ENCODE data around the gene NOTCH2. TPM values are rescaled to one million over a fixed set of nuclear protein-coding genes. Genes with fewer than 3 reads are reported as not detected.

NOTCH2 gene
- total and polyA plus RNA-seq, 10 of the 15 experiments (the other 5 are each of a cell fraction or from before 2014, with no cell fraction given) = 0.02 to 2.0 (median 0.62) TPM; not detected in 1

DNA sequence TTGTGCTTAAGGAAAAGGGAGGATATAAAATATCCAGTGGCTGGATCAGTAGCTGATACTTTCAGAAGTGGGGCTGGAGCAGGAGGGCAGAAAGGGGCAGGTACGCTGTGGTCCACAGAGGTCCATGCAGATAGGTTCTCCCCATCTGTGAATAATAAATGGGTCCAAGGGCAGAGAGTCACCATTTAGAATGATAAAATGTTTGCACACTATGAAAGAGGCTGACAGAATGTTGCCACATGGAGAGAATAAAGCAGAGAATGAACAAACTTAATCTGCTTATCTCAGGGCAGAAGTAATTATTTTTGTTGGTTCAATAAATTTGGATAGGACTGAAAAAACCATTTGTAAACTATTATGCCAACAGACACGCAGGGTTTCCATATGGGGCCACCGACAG is 156.5 kb downstream of the NOTCH2 start:
- H2AFZ ChIP-seq (ENCODE audit: control insufficient read depth, low read depth, low read length) = no peak overlapping the region
- H3K27ac ChIP-seq (ENCODE audit: control insufficient read depth, insufficient read depth) = no peak overlapping the region
- no peaks in the 10 kb centered on the region for H3K36me3 ChIP-seq (ENCODE audit: control insufficient read depth in 2 of 2, insufficient read depth in 2 of 2, low read length in 1 of 2)
- ChIA-PET POLR2A (no interaction called here), CTCF (no interaction called here), SMC1A (ENCODE audit: uncharacterized antibody, unreplicated experiment) (no interaction called here), RAD21 (ENCODE audit: unreplicated experiment) (no interaction called here)
- TF ChIP-seq BACH1 (IDR thresholded peaks at IDR 0.05; ENCODE audit: borderline replicate concordance) (no peak), RAD21 (IDR thresholded peaks at IDR 0.05; ENCODE audit: insufficient read depth, low read depth, low read length) (no peak)
- FAIRE-seq (no peak), ATAC-seq (no peak), DNase-seq (ENCODE audit: low read depth, low spot score) (no peak)
- H3K4me3 ChIP-seq = no peak overlapping the region
- H3K79me2 ChIP-seq (ENCODE audit: control insufficient read depth, insufficient read depth, low read length) = no peaks in the 10 kb centered on the region
- H4K20me1 ChIP-seq (ENCODE audit: control insufficient read depth, insufficient read depth) = no peaks in the 10 kb centered on the region
- BruUV-seq (replicated peaks) = no TSS peak
- H3K4me1 ChIP-seq (ENCODE audit: control insufficient read depth, insufficient read depth, low read length) = no peaks in the 10 kb centered on the region
- 84% methylated on average over 3 of the region's 3 CpGs for WGBS (ENCODE audit: insufficient coverage, insufficient replicate concordance, low lambda C conversion rate, missing lambda C conversion rate)
- H3K9ac ChIP-seq (ENCODE audit: control insufficient read depth, insufficient read depth, low read length) = no peak overlapping the region
- intact Hi-C loops (cut with micrococcal nuclease; ENCODE audit: unreplicated experiment) (no loop called here), in situ Hi-C loops (cut with MboI) (no loop called here)
- no peaks in the 10 kb centered on the region; a peak in 2 of 4 replicates for H3K27me3 ChIP-seq (replicated peaks in 1 of 2; ENCODE audit: control insufficient read depth in 2 of 2, insufficient read depth in 2 of 2, low read length in 1 of 2)
- no peak overlapping the region for H3K4me2 ChIP-seq (ENCODE audit: control insufficient read depth, insufficient read depth)
- H3K9me3 ChIP-seq (replicated peaks; ENCODE audit: control insufficient read depth, insufficient read depth, low read length) = no peaks in the 10 kb centered on the region; the same call in 2 of the 3 replicates

DNA sequence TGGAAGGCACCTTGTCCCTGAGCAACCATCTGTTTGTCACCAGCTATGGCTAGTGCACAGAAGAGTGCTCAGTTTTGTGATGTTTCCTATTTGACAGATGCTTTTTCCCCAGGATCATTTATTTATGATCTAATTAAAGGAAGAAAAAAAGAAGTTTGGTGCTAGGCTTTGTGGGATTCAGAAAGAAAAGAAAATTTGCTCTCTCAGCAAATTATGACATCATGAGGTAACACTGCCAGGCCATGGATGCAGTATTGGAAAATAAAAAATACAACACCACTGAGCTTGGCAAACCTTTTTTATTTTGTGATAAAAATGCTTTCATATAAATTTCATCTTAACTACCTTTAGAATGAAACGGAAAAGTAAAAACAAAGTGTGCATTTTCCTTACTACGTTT is 157.7 kb downstream of the NOTCH2 start:
- SMC1A ChIA-PET (ENCODE audit: uncharacterized antibody, unreplicated experiment) = no interaction called here
- H3K4me1 ChIP-seq (ENCODE audit: control insufficient read depth, insufficient read depth, low read length) = no peaks in the 10 kb centered on the region
- no peak overlapping the region for H3K4me2 ChIP-seq (ENCODE audit: control insufficient read depth, insufficient read depth)
- intact Hi-C loops (cut with micrococcal nuclease; ENCODE audit: unreplicated experiment) = no loop called here
- 89% methylated on average over 2 of the region's 2 CpGs for WGBS (ENCODE audit: insufficient coverage, insufficient replicate concordance, low lambda C conversion rate, missing lambda C conversion rate)
- no peaks in the 10 kb centered on the region; a peak in 2 of 4 replicates for H3K27me3 ChIP-seq (replicated peaks in 1 of 2; ENCODE audit: control insufficient read depth in 2 of 2, insufficient read depth in 2 of 2, low read length in 1 of 2)
- CTCF ChIA-PET = no interaction called here
- in situ Hi-C loops (cut with MboI) = no loop called here
- RAD21 ChIA-PET (ENCODE audit: unreplicated experiment) = no interaction called here
- ATAC-seq (no peak), FAIRE-seq (no peak), DNase-seq (ENCODE audit: low read depth, low spot score) (no peak)
- no peaks in the 10 kb centered on the region for H3K36me3 ChIP-seq (ENCODE audit: control insufficient read depth in 2 of 2, insufficient read depth in 2 of 2, low read length in 1 of 2)
- no TSS peak for BruUV-seq (replicated peaks)
- POLR2A ChIA-PET = no interaction called here
- H3K27ac ChIP-seq (ENCODE audit: control insufficient read depth, insufficient read depth) = no peak overlapping the region
- no peak overlapping the region for H2AFZ ChIP-seq (ENCODE audit: control insufficient read depth, low read depth, low read length)
- no peaks in the 10 kb centered on the region for H3K79me2 ChIP-seq (ENCODE audit: control insufficient read depth, insufficient read depth, low read length)
- no peak for TF ChIP-seq NR2C2 (IDR thresholded peaks at IDR 0.05; ENCODE audit: borderline replicate concordance, control insufficient read depth, insufficient read length, low read depth)
- no peak for TF ChIP-seq KLF5 (IDR thresholded peaks at IDR 0.05; ENCODE audit: partially characterized antibody)
- no peak for TF ChIP-seq BMI1 (IDR thresholded peaks at IDR 0.05; ENCODE audit: borderline replicate concordance)
- no peak for TF ChIP-seq HDAC2 (IDR thresholded peaks at IDR 0.05)
- TF ChIP-seq TCF7 (IDR thresholded peaks at IDR 0.05; ENCODE audit: borderline replicate concordance) = no peak
- no peak for TF ChIP-seq RAD51 (IDR thresholded peaks at IDR 0.05)
- TF ChIP-seq CEBPB (IDR thresholded peaks at IDR 0.05; ENCODE audit: borderline replicate concordance in 1 of 2, low read depth in 2 of 2, low read length in 2 of 2) = no peak
- no peak for TF ChIP-seq RBBP5 (conservative IDR thresholded peaks at IDR 0.05)
- no peak for TF ChIP-seq SREBF2 (IDR thresholded peaks at IDR 0.05; ENCODE audit: low read length)
- no peak for TF ChIP-seq NFYB (IDR thresholded peaks at IDR 0.05; ENCODE audit: insufficient read depth, low read depth, low read length)
- TF ChIP-seq, protein P1, sequence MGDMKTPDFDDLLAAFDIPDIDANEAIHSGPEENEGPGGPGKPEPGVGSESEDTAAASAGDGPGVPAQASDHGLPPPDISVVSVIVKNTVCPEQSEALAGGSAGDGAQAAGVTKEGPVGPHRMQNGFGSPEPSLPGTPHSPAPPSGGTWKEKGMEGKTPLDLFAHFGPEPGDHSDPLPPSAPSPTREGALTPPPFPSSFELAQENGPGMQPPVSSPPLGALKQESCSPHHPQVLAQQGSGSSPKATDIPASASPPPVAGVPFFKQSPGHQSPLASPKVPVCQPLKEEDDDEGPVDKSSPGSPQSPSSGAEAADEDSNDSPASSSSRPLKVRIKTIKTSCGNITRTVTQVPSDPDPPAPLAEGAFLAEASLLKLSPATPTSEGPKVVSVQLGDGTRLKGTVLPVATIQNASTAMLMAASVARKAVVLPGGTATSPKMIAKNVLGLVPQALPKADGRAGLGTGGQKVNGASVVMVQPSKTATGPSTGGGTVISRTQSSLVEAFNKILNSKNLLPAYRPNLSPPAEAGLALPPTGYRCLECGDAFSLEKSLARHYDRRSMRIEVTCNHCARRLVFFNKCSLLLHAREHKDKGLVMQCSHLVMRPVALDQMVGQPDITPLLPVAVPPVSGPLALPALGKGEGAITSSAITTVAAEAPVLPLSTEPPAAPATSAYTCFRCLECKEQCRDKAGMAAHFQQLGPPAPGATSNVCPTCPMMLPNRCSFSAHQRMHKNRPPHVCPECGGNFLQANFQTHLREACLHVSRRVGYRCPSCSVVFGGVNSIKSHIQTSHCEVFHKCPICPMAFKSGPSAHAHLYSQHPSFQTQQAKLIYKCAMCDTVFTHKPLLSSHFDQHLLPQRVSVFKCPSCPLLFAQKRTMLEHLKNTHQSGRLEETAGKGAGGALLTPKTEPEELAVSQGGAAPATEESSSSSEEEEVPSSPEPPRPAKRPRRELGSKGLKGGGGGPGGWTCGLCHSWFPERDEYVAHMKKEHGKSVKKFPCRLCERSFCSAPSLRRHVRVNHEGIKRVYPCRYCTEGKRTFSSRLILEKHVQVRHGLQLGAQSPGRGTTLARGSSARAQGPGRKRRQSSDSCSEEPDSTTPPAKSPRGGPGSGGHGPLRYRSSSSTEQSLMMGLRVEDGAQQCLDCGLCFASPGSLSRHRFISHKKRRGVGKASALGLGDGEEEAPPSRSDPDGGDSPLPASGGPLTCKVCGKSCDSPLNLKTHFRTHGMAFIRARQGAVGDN (IDR thresholded peaks at IDR 0.05) = no peak
- no peak for TF ChIP-seq CBX5 (IDR thresholded peaks at IDR 0.05; ENCODE audit: low read depth)
- TF ChIP-seq NRF1 (conservative IDR thresholded peaks at IDR 0.05; ENCODE audit: low read depth, low read length) = no peak
- TF ChIP-seq BRCA1 (IDR thresholded peaks at IDR 0.05; ENCODE audit: low read depth, low read length) = no peak
- TF ChIP-seq HDAC6 (IDR thresholded peaks at IDR 0.05; ENCODE audit: unreplicated experiment) = no peak
- TF ChIP-seq EED (IDR thresholded peaks at IDR 0.05; ENCODE audit: low read depth) = no peak
- no peak overlapping the region for H3K4me3 ChIP-seq
- no peaks in the 10 kb centered on the region; the same call in 2 of the 3 replicates for H3K9me3 ChIP-seq (replicated peaks; ENCODE audit: control insufficient read depth, insufficient read depth, low read length)
- no peak overlapping the region for H3K9ac ChIP-seq (ENCODE audit: control insufficient read depth, insufficient read depth, low read length)
- no peaks in the 10 kb centered on the region for H4K20me1 ChIP-seq (ENCODE audit: control insufficient read depth, insufficient read depth)

All from GM12878 (cell line).